Muscle of arm (tissue), 12 donors: Measurements from ENCODE around the gene TP53INP2. TPM values are rescaled to one million over a fixed set of nuclear protein-coding genes. Genes with fewer than 3 reads are reported as not detected.
"Not testable (repeated sequence)": the region's sequence is repeated elsewhere in the genome, so short reads cannot be mapped to it uniquely, and the experiment has no call there.

Experiments used
- DNase-seq: peaks from one replicate; pipeline ENCODE4 v3.0.0-alpha.2; 2013
- polyA plus RNA-seq, 12 donors: library from polyadenylated mRNA; unstranded; fragments of 120-200 nt; gene quantifications; one replicate each; pipeline ENCODE4 v1.2.1, GENCODE V29; 2013; ENCODE audit not compliant: insufficient read length in 12 of 12

Gene TP53INP2
- polyA plus RNA-seq, 12 donors, result 7.4 to 13.2 (median 10.0) TPM; not detected in 1

- no peak for DNase-seq
Observed at GRCh38 chr20:34720266-34720665, 16.1 kb downstream of the TP53INP2 start.

- DNase-seq, result not testable (repeated sequence)
Observed at GRCh38 chr20:34722560-34722959, 18.4 kb downstream of the TP53INP2 start.

GRCh38 chr20:34724172-34724571 lies 20.0 kb downstream of the TP53INP2 start:
- DNase-seq, result no peak

- no peak for DNase-seq
Observed at GRCh38 chr20:34729416-34729815, 25.3 kb downstream of the TP53INP2 start.

- no peak for DNase-seq
Observed at GRCh38 chr20:34732523-34732922, 28.4 kb downstream of the TP53INP2 start.

DNA sequence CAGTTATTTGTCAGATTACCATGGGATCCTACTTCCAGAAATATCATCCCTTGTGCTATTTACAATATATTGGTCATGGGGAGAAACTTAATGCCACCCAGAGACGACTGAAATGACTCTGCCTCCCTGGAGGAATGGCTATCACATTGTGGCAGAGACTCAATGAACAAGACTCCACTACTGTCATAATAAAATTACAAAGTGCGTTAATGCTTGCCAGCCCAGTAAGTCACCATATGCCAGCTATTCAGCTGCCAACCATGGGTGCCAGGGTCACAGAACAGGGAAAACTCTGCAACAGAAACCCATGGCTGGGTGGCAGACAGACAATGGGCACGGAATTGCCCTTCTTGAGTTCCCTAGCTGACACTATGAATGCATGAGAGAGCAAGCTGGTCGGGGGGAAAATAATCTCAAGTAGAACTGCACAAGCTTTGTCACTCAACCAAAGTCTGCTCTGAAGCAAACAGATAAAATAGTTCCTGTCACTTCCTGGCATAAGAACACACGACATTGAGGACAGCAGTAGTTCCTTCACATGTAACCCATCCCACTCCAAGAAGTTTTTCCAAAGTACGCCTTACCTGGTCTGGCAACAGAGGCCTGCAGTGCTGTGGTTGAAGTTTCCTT lies 32.1 kb downstream of the TP53INP2 start:
- no peak for DNase-seq

DNA sequence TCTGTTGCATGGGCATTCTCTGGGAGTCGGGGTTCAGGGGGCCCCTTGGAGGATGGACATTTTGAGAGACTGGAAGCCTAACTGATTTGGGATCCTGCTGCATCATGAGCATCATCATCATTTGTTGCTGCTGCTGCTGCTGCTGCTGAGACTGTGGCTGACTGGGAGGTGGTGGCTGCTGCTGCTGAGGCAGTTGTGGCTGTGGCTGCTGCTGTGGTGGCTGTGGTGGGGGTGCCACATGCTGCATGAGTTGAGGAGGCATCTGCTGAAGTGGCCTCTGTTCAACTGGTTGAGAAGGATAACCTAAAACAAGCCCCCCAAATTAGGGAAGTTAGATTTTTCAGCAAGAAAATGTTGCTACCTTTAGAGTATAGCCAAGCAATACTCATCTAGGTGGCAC lies 38.9 kb downstream of the TP53INP2 start:
- no peak for DNase-seq

DNA sequence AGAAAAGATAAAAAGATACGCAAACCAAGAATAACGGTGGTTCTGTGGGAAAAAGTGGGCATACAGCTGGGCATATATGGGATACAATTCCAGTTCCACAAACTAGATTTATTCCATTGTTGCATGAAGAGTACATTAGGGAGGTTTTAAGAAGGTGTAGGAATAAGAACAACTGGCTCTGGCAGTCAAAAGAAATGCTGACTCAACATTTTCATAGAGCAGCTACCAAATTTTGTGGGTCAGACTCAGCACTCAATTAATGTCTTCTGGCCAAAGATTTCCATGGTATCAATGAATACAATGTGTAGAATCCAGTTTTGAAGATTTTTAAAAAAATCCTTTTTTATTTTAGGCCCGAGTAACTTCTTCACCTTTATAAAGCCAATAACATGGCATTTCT lies 40.2 kb downstream of the TP53INP2 start:
- DNase-seq, result no peak

- no peak for DNase-seq
Observed at GRCh38 chr20:34744847-34745246, 40.7 kb downstream of the TP53INP2 start.

GRCh38 chr20:34746674-34747073 lies 42.5 kb downstream of the TP53INP2 start:
- DNase-seq, result no peak

DNA sequence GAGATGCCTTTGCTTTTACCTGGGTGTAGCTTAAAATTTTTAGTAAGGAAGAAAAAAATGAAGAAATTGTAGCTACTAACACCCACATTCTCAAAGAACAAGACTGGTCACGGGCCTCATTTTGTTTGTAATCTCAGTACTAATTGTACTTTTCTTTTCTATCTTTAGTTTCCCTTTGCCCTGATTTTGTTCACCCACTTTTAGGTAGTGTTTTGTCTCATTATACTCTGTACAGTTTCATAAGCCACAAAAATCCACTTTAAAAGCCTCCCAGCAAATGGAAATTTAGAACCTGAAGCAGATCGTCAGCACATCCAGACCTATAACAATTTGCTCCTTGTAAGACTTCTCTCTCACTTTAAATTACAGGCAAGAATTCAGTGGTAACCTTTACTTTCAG lies 43.3 kb downstream of the TP53INP2 start:
- no peak for DNase-seq

DNA sequence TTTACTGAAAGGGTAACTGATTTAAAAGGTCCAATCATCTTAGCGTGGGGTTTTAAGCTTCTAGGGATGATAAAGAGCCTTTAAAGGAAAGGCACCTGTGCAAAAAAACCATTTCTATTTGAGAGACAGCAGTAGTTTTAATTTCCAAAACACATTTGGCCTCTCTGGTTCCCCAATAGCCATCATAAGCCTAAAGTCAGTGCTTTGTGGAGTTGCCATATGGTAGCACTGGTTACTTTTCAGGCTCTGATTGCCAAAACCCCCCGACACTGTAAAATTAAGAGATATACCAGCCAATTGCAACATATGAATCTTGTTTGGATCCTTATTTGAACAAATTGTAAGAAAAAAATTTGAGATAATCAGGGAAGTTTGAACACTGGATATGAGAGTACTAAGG lies 44.6 kb downstream of the TP53INP2 start:
- no peak for DNase-seq

DNA sequence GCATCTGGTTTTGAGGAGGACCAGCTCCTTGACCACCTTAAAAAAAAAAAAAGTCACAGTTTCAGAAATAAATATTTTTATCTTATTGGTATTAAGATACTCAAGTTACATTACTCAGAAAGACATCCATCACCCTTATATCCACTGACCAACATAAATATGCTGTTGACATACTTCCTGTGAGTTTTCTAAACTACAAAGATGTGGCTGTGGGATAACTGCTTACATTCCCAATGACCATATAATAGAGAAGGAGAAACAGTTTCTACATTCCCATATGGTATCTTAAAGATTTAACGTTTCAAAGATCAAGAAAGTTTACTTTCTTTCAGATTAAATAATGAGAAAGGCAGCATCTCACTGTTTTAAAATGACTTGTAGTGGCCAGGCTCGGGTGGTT lies 46.3 kb downstream of the TP53INP2 start:
- no peak for DNase-seq

DNA sequence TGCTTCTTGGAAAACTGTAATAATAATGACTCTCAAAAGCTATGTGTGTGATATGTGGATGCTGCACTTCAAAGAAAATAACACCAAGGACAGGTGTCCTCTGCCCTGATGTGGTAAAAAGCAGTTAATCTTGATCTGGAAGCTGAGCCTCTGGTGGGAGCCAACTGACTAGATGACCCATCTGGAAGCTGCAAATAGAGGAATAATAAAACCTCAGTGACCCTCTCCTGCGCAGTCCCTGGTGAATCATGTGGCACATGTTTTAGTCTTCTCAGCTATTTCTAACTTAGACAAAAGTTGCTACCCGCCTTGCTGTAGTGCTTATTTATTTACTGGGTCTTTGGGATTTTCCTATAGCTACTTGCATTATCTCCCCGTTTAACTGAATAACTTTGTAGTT lies 47.3 kb downstream of the TP53INP2 start:
- DNase-seq, result no peak

GRCh38 chr20:34753706-34754461 lies 49.7 kb downstream of the TP53INP2 start:
- DNase-seq, result no peak

- no peak for DNase-seq
Observed at GRCh38 chr20:34754611-34755010, 50.5 kb downstream of the TP53INP2 start.

DNA sequence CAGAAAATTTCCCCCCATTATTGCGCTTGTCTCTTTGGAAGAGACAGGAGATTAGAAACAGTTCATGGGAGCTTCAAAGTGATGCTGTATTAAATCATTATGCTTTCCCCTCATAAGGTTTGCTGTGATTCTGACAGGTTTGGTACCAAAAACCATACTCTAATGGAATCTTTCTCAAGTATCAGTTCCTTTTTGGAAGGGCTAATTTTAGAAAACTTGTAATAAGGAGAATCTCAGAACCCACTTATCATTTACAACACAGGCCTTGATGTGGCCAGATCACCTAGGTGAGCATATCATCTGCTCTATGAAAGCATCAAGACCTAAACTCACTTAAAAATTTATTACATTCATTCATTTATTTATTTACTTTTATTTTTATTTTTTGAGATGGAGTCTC lies 51.2 kb downstream of the TP53INP2 start:
- DNase-seq, result no peak

GRCh38 chr20:34762031-34762555 lies 57.9 kb downstream of the TP53INP2 start:
- no peak for DNase-seq

Other genes starting within 250 kb of the TP53INP2 start
- gene DYNLRB1, start 187.9 kb upstream of the TP53INP2 start, polyA plus RNA-seq, result 100 to 1,000 TPM in 11 of 12 donors, not detected in 1; 108 to 188 (median 121) TPM
- gene MAP1LC3A, start 145.6 kb upstream of the TP53INP2 start, polyA plus RNA-seq, result 10 to 100 TPM in 10 of 12 donors, not detected in 2; 12.6 to 30.7 (median 16.5) TPM
- gene PIGU, start 27.3 kb upstream of the TP53INP2 start, polyA plus RNA-seq, result 10 to 100 TPM in 11 of 12 donors, not detected in 1; 20.4 to 34.8 (median 26.2) TPM
- gene NCOA6, start 121.3 kb downstream of the TP53INP2 start, polyA plus RNA-seq, result 10 to 100 TPM in 11 of 12 donors, not detected in 1; 18.8 to 46.8 (median 25.5) TPM
- gene GGT7, start 168.5 kb downstream of the TP53INP2 start, polyA plus RNA-seq, result 10 to 100 TPM in 11 of 12 donors, not detected in 1; 11.4 to 27.7 (median 14.4) TPM
- gene ACSS2, start 172.3 kb downstream of the TP53INP2 start, polyA plus RNA-seq, result 10 to 100 TPM in 11 of 12 donors, not detected in 1; 39.2 to 74.0 (median 58.6) TPM